Suprapubic skin (tissue), 4 donors: ENCODE data around the gene COMMD2. TPM values are rescaled to one million over a fixed set of nuclear protein-coding genes. Genes with fewer than 3 reads are reported as not detected.

Source experiments
- DNase-seq, 2 donors: peaks; one replicate each; pipeline ENCODE4 v3.0.0-alpha.2; 2019; ENCODE audit warnings: low spot score in 2 of 2
- H3K27ac ChIP-seq: fragments of 200-600 bp; sonication (generic); one replicate; pipeline ENCODE4 v1.5.1; 2019
- H3K27me3 ChIP-seq: fragments of 200-600 bp; sonication (generic); one replicate; pipeline ENCODE4 v1.5.1; 2019
- H3K36me3 ChIP-seq: fragments of 200-600 bp; sonication (generic); one replicate; pipeline ENCODE4 v1.5.1; 2019
- H3K4me1 ChIP-seq: fragments of 200-600 bp; sonication (generic); one replicate; pipeline ENCODE4 v1.5.1; 2019
- H3K4me3 ChIP-seq: fragments of 200-600 bp; sonication (generic); one replicate; pipeline ENCODE4 v1.5.1; 2019; ENCODE audit warnings: mild to moderate bottlenecking
- H3K9me3 ChIP-seq: fragments of 200-600 bp; sonication (generic); one replicate; pipeline ENCODE4 v1.5.1; 2019
- CTCF ChIP-seq, 2 donors: fragments of 200-600 bp in 1 of 2; fragments of 450-650 bp in 1 of 2; sonication (generic) in 1 of 2; IDR thresholded peaks; one replicate each; pipeline ENCODE4 v1.5.1; 2016 to 2019; ENCODE audit warnings: antibody characterized with exemption in 2 of 2, mild to moderate bottlenecking in 1 of 2, moderate library complexity in 1 of 2
- EP300 ChIP-seq: sonication (generic); formaldehyde crosslinking; IDR thresholded peaks from one replicate; pipeline ENCODE4 v1.6.1; 2017; ENCODE audit warnings: antibody characterized with exemption
- POLR2A ChIP-seq, 2 donors: fragments of 450-650 bp; IDR thresholded peaks; one replicate each; pipeline ENCODE4 v1.6.1; 2017; ENCODE audit warnings: antibody characterized with exemption in 2 of 2, mild to moderate bottlenecking in 2 of 2, moderate library complexity in 2 of 2
- POLR2AphosphoS5 ChIP-seq, 3 donors: sonication (generic); formaldehyde crosslinking; IDR thresholded peaks; one replicate each; pipeline ENCODE4 v1.6.1; 2017; ENCODE audit warnings: antibody characterized with exemption in 3 of 3
- WGBS: methylation state at CpG from one replicate; pipeline ENCODE4 v1.1.5; 2018; 5-methylcytosine and 5-hydroxymethylcytosine counted together
- total RNA-seq, 4 donors: library from RNA; depleted of rRNA; stranded (reverse); fragments of >200 nt; gene quantifications; one replicate each; pipeline ENCODE4 v1.1.0, GENCODE V29; 2016

The COMMD2 gene
- total RNA-seq, 4 donors from 2014 or later: 21.0 to 29.5 (median 25.5) TPM

- Histone ChIP-seq H3K36me3 (no peaks in the 10 kb centered on the region), H3K4me1 (no peaks in the 10 kb centered on the region), H3K27me3 (no peaks in the 10 kb centered on the region), H3K9me3 (no peaks in the 10 kb centered on the region), H3K4me3 (no peak overlapping the region), H3K27ac (no peak overlapping the region)
- TF ChIP-seq CTCF (IDR thresholded peaks at IDR 0.05) (no peak), EP300 (no peak), POLR2A (IDR thresholded peaks at IDR 0.05) (no peak), POLR2AphosphoS5 (IDR thresholded peaks at IDR 0.05) (no peak)
- DNase-seq: no peak
- WGBS: 91% methylated on average over 1 of the region's 1 CpG
Measured at GRCh38 chr3:149796026-149796425, 43.7 kb upstream of the COMMD2 start.

- Histone ChIP-seq H3K9me3 (no peaks in the 10 kb centered on the region), H3K4me1 (no peaks in the 10 kb centered on the region), H3K27me3 (no peaks in the 10 kb centered on the region), H3K4me3 (no peak within 1 kb of the TSS), H3K36me3 (no peaks in the 10 kb centered on the region), H3K27ac (no peak within 1 kb of the TSS)
- no peak for TF ChIP-seq POLR2A (IDR thresholded peaks at IDR 0.05)
- TF ChIP-seq CTCF (IDR thresholded peaks at IDR 0.05): no peak
- no peak for TF ChIP-seq EP300
- no peak for TF ChIP-seq POLR2AphosphoS5 (IDR thresholded peaks at IDR 0.05)
- DNase-seq: no peak
- 89% methylated on average over 4 of the region's 4 CpGs for WGBS
Measured at GRCh38 chr3:149792452-149793270, 40.4 kb upstream of the COMMD2 start, which contains the start of gene ANKUB1. ANKUB1 (minus strand) TSS chr3:149792554; CDS start chr3:149792366, 188 bp downstream.

GRCh38 chr3:149790698-149791097 is 38.4 kb upstream of the COMMD2 start:
- no peak overlapping the region for H3K27ac ChIP-seq
- no peak for TF ChIP-seq CTCF (IDR thresholded peaks at IDR 0.05)
- no peak for TF ChIP-seq POLR2A (IDR thresholded peaks at IDR 0.05)
- TF ChIP-seq POLR2AphosphoS5 (IDR thresholded peaks at IDR 0.05): no peak
- TF ChIP-seq EP300: no peak
- 70% methylated on average over 3 of the region's 3 CpGs for WGBS
- no peaks in the 10 kb centered on the region for H3K27me3 ChIP-seq
- H3K4me3 ChIP-seq: no peak overlapping the region
- H3K4me1 ChIP-seq: no peaks in the 10 kb centered on the region
- H3K9me3 ChIP-seq: no peaks in the 10 kb centered on the region
- DNase-seq: no peak
- no peaks in the 10 kb centered on the region for H3K36me3 ChIP-seq

GRCh38 chr3:149790268-149790667 is 38.0 kb upstream of the COMMD2 start:
- TF ChIP-seq POLR2A (IDR thresholded peaks at IDR 0.05) (no peak), POLR2AphosphoS5 (IDR thresholded peaks at IDR 0.05) (no peak), CTCF (IDR thresholded peaks at IDR 0.05) (no peak), EP300 (no peak)
- no peaks in the 10 kb centered on the region for H3K4me1 ChIP-seq
- DNase-seq: no peak
- no peaks in the 10 kb centered on the region for H3K36me3 ChIP-seq
- 58% methylated on average over 2 of the region's 2 CpGs for WGBS
- no peaks in the 10 kb centered on the region for H3K27me3 ChIP-seq
- H3K27ac ChIP-seq: no peak overlapping the region
- H3K4me3 ChIP-seq: no peak overlapping the region
- H3K9me3 ChIP-seq: no peaks in the 10 kb centered on the region

GRCh38 chr3:149784064-149784704 is 31.9 kb upstream of the COMMD2 start:
- H3K36me3 ChIP-seq: no peaks in the 10 kb centered on the region
- H3K9me3 ChIP-seq: no peaks in the 10 kb centered on the region
- no peaks in the 10 kb centered on the region for H3K27me3 ChIP-seq
- 86% methylated on average over 5 of the region's 5 CpGs for WGBS
- no peak overlapping the region for H3K27ac ChIP-seq
- no peaks in the 10 kb centered on the region for H3K4me1 ChIP-seq
- DNase-seq: no peak
- TF ChIP-seq EP300: no peak
- TF ChIP-seq CTCF (IDR thresholded peaks at IDR 0.05): no peak
- TF ChIP-seq POLR2A (IDR thresholded peaks at IDR 0.05): no peak
- no peak for TF ChIP-seq POLR2AphosphoS5 (IDR thresholded peaks at IDR 0.05)
- no peak overlapping the region for H3K4me3 ChIP-seq
